GM12865 (cell line): ENCODE results near the gene DDX17.

ENCODE experiments used
- DNase-seq: peaks from one replicate; pipeline ENCODE4 v3.0.0; 2010; ENCODE audit warnings: low read depth
- H3K4me3 ChIP-seq: 2 replicates; pipeline ENCODE4 v1.5.1; 2011; ENCODE audit warnings: mild to moderate bottlenecking, low read depth, low read length, control low read depth
- TF ChIP-seq, protein P1 (sequence below): IDR thresholded peaks from 2 replicates; pipeline ENCODE4 v1.5.1; 2011; ENCODE audit warnings: low read length, control low read depth, low read depth, inconsistent platforms; ENCODE audit not compliant: insufficient read depth; ENCODE audit errors: missing control alignments

Gene DDX17

DNA sequence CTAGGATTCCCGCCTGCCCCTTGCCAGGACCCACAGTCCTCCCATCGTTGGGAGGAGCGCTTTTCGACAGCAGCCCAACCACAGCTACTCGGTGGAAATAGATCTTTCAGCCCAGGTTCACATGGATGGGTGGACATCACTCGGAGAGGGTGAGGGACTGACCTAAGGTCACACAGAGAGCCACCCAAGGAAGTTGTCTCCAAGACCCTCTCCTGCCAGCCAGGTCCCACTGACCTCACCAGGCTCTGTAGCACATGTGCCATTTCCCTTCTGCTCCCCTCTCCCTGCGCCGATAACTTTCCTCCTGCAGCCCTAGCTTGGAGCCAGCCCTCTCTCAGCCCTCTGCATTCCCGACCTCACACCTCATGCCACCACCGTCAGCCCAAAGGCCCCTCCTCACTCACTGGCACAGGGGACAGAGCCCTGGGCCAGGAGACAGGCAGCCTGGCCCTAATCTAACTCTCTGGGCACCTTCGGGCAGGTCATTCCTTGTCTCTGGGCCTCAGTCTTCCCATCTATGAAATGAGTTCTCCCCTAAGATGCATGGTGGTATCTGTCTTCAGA is 55.8 kb downstream of the DDX17 start:
- no peak for DNase-seq
- H3K4me3 ChIP-seq = no peak overlapping the region
- TF ChIP-seq, protein P1, sequence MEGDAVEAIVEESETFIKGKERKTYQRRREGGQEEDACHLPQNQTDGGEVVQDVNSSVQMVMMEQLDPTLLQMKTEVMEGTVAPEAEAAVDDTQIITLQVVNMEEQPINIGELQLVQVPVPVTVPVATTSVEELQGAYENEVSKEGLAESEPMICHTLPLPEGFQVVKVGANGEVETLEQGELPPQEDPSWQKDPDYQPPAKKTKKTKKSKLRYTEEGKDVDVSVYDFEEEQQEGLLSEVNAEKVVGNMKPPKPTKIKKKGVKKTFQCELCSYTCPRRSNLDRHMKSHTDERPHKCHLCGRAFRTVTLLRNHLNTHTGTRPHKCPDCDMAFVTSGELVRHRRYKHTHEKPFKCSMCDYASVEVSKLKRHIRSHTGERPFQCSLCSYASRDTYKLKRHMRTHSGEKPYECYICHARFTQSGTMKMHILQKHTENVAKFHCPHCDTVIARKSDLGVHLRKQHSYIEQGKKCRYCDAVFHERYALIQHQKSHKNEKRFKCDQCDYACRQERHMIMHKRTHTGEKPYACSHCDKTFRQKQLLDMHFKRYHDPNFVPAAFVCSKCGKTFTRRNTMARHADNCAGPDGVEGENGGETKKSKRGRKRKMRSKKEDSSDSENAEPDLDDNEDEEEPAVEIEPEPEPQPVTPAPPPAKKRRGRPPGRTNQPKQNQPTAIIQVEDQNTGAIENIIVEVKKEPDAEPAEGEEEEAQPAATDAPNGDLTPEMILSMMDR = no peak

DNA sequence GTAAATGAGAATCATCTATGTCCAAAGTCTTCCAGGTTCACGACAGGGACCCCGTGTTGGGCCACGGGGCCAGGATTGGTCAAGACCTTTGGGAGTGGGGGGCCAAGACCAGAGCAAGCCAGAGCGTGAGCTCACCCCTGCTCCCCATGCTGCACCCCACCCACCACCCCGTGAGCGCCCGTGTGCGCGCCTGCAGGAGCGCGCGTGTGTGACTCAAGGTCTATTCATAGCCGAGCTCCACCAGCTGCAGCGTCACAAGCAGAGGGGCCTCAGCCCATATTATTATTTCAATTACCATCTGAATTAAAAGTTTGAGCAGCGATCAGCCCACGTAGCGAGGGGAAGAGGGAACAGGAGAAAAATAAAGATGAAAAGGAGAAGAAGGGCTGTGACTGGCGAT is 56.3 kb downstream of the DDX17 start:
- TF ChIP-seq, protein P1 = no peak
- DNase-seq = no peak
- H3K4me3 ChIP-seq = no peak overlapping the region

DNA sequence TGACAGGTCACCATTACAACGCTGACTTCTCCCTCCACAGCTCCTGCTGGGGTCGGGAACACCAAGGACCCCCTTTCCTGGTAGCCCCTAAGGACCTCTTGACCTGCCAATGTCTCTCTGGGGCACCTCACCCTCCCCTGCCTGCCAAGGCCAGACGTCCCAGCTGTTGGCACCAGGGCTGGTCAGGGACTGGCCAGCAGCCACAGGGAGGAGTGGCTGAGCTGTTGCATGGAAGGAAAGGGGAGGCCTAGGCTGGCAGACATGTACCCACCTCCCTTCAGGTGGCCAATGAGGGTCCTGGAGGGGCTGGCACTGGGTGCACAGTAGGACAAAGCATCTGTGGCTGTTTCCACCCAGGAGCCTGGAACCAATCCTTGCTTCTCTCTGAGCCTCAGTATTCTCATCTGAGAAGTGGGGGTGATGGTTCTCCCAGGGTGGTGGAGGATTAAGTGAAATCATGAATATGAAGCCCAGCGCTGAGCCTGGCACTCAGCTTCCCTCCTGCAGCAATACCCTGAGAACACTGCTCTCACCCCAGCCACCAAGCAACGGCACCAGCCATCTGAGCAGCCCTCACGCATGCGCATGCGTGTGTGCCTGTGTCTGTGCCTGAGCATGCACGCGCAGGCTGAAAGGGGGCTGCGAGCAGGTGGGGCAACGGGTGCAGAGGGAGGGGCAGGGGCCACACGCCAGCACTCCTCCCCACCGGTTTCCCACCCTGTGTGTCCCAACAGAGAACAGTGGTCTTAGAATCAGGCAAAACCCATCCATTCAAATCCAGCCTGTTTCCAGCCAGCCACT is 57.0 kb downstream of the DDX17 start:
- H3K4me3 ChIP-seq = no peak overlapping the region
- TF ChIP-seq, protein P1 = no peak
- no peak for DNase-seq

DNA sequence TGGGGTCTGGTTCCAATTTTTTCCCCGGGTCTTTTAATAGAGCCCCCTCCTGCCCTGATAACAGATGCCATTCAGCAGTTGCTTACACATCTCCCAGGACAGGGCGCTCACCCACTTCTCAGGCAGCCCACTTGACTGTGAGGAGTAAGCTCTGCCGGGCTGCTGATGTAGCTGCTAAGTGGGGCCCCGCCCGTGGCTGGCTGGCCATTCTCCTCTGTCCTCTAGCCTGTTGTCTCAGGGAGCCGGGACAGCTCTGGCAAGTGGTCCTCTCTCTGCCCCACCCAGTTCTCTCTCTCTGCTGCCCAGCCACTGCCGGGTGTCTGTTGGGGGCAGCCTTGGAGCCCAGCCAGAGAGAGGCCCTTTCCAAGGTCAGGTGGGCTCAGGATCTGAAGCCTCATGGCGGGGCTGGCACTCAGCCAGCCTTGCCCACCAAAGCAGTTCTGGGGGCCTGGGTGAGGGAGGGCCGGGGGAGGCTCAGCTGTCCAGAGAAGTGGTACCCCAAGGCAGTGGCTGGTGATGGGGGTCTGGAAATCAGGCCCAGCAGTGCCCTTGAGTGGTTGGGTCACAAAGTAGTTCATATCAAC is 60.0 kb downstream of the DDX17 start:
- DNase-seq = no peak
- H3K4me3 ChIP-seq = no peak overlapping the region
- TF ChIP-seq, protein P1 = no peak

DNA sequence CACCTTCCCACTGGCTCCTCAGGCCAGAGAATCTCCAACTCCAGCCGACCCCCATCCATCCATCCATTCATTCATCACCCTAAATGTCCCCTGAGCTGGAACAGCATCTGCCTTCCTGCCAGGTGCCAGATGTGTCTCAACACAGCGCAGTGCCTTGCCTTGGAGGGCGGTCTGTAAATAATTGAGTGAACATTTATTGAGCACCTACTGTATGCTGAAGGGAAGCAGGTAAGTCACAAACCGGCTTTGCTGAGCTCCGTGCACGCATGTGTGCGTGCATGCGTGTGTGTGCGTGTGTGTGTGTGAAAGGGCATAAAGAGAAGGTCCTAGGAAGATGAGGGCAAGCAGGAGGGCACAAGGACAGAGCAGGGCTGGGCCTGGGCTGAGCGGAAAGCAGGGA is 61.3 kb downstream of the DDX17 start:
- no peak overlapping the region for H3K4me3 ChIP-seq
- no peak for DNase-seq
- TF ChIP-seq, protein P1 = no peak

DNA sequence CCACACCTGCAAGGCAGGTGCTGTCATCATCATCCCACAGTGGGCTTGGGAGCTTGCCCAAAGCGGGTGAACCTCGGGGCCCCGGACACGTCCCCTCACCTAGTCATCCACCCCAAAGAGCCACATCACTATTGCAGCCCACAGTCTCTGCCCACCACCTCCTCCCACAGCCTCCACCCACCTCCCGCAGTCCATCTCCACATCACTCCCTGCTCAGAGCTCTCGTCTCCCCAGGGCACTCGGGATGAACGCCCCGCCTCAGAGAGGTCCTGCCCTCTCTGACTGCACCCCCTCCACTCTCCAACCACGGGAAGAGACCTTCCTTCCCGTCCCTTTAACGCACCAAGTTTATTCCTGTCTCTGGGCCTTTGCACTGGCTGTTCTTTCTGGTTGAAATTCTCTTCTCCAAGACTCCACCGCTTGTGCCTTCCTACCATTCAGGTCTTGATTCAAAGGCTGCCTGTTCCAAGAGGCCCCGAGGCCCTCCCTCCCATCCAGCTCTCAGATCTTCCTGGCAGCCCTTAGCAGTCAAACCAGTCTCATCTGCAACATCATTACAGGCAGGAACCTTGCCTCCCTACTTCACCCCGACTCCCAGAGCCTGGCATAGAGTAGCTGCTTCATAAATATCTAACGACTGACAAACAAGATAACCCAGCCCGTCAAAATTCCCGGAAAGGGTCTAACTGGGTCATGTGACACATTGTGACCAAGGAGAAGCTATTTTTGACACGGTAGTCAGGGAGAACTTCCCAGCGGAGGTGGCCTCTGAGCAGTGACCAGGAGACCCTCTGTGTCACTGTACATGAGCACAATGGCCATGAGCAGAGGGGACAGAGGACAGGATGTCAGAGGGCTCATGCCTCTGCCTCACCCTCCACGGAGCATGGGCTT is 62.2 kb downstream of the DDX17 start:
- TF ChIP-seq, protein P1 = no peak
- no peak for DNase-seq
- no peak overlapping the region for H3K4me3 ChIP-seq
